ENCODE results near the gene C10orf90.

Gene C10orf90

DNA sequence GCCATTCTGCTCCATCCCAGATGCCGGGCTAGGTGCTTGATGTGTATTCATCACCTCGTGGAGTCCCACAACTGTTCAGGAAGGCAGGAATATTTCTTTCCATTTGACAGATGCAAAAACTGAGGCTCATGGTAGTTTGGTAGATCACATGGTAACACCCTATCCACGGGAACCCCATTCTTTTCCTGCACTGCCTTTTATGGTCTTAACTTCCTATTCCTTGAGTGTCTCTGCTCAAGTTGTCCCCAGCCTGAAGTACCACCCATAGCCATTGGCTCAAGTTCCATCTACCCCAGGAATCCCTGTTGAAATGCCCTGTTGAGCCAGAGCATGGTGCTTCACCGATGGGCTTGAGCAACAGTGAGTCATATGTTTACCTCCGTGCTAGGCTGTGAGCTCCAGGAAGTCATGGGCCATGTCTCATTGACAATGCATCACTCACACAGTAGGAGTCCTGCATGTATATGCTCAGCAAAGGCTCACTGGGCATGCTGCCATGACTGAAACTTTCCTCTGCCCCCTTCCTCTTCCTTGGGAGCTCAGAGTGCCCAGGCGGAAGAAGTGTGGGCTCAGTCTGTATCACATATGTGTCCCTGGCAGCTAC is 210.5 kb downstream of the C10orf90 start:
- no peaks in the 10 kb centered on the region for H3K36me3 ChIP-seq (ENCODE audit: control insufficient read depth, insufficient read depth, low read length)
- no peak overlapping the region for H3K9ac ChIP-seq (ENCODE audit: low read length)
- H3K9me3 ChIP-seq (ENCODE audit: control insufficient read depth, low read length): no peaks in the 10 kb centered on the region
- H3K4me1 ChIP-seq (ENCODE audit: control insufficient read depth, insufficient read depth, low read length): no peaks in the 10 kb centered on the region
- no peak overlapping the region for H3K4me3 ChIP-seq (ENCODE audit: low read length)
- no peaks in the 10 kb centered on the region for H3K27me3 ChIP-seq (ENCODE audit: control insufficient read depth, insufficient read depth, low read length)

DNA sequence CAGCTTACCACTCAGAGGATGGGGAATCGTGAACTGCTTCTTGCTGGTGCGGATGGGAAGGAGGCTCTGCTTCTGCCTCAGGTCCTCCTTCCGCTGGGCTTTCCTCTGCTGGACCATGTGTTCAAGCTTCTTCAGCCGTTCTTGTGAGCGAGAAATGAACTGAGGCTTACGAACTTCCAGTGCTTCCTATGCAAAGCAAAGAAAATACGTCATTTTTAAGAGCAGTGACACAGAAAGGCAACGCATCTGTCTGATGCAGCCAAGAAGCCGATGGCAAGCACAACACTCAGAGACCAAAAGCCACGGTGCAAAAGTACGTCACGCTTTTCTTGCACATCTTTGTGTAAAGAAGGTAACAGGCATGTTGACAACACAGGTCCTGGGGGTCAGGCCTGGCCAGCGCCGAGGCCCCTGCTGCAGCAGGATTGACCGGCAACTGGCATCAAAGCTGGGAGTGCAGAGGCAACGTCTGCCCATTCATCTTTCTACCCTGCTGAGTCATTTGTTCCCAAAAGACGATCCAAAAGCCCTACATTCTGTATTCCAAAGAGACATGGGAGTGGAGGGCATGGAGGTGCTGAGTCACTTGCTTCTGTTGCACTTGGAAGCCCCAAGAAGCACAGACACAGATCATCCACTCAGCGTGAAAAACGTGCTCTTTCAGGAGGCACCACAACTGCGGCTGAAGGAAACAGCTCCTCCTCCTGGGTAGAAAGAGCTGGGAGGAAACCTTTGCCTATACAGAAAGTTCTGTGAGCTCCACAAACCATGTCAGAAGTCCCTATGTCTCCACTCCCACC is 211.3 kb downstream of the C10orf90 start:
- no peak overlapping the region for H3K4me3 ChIP-seq (ENCODE audit: low read length)
- no peaks in the 10 kb centered on the region for H3K27me3 ChIP-seq (ENCODE audit: control insufficient read depth, insufficient read depth, low read length)
- no peaks in the 10 kb centered on the region for H3K36me3 ChIP-seq (ENCODE audit: control insufficient read depth, insufficient read depth, low read length)
- no peak overlapping the region for H3K9ac ChIP-seq (ENCODE audit: low read length)
- H3K4me1 ChIP-seq (ENCODE audit: control insufficient read depth, insufficient read depth, low read length): no peaks in the 10 kb centered on the region
- H3K9me3 ChIP-seq (ENCODE audit: control insufficient read depth, low read length): no peaks in the 10 kb centered on the region

DNA sequence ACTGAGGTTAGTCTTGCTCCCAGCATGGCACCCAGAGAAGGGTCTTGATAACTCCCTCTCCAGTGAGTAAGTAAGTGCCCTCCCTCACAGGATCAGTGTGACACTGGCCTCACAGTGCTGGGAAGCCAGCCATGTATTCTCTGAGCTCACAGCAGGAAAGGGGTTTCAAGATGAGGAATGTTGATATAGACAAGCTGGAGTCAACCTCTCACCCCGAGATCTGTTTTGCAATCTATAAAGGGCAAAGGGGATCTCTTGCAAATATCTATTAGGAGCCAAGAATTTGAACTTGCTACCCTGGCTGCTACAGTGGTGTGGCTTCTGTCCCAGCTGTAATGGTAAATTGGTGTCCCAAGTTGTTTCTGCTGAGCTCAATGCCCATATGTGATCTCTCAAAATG is 212.0 kb downstream of the C10orf90 start:
- no peaks in the 10 kb centered on the region for H3K27me3 ChIP-seq (ENCODE audit: control insufficient read depth, insufficient read depth, low read length)
- H3K9ac ChIP-seq (ENCODE audit: low read length): no peak overlapping the region
- H3K4me3 ChIP-seq (ENCODE audit: low read length): no peak overlapping the region
- H3K4me1 ChIP-seq (ENCODE audit: control insufficient read depth, insufficient read depth, low read length): no peaks in the 10 kb centered on the region
- no peaks in the 10 kb centered on the region for H3K9me3 ChIP-seq (ENCODE audit: control insufficient read depth, low read length)
- no peaks in the 10 kb centered on the region for H3K36me3 ChIP-seq (ENCODE audit: control insufficient read depth, insufficient read depth, low read length)

DNA sequence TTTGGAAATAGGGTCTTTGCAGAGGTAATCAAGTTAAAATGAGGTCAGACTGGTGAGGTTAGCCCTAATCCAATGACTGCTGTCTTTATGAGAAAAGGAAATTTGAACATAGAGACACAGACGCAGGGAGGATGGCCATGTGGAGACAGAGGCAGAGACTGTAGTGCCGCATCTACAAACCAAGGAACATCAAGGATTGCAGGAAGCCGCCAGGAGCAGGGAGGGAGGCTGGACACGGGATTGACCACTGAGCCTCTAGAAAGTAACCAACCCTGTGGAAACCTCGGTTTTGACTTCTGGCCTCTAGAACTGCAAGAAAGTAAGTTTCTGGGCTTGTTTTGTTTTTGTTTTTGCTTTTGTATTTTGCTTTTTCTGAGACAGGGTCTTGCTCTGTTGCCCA is 213.9 kb downstream of the C10orf90 start:
- H3K4me3 ChIP-seq (ENCODE audit: low read length): no peak overlapping the region
- H3K27me3 ChIP-seq (ENCODE audit: control insufficient read depth, insufficient read depth, low read length): no peaks in the 10 kb centered on the region
- no peaks in the 10 kb centered on the region for H3K4me1 ChIP-seq (ENCODE audit: control insufficient read depth, insufficient read depth, low read length)
- no peaks in the 10 kb centered on the region for H3K36me3 ChIP-seq (ENCODE audit: control insufficient read depth, insufficient read depth, low read length)
- H3K9ac ChIP-seq (ENCODE audit: low read length): no peak overlapping the region
- no peaks in the 10 kb centered on the region for H3K9me3 ChIP-seq (ENCODE audit: control insufficient read depth, low read length)

DNA sequence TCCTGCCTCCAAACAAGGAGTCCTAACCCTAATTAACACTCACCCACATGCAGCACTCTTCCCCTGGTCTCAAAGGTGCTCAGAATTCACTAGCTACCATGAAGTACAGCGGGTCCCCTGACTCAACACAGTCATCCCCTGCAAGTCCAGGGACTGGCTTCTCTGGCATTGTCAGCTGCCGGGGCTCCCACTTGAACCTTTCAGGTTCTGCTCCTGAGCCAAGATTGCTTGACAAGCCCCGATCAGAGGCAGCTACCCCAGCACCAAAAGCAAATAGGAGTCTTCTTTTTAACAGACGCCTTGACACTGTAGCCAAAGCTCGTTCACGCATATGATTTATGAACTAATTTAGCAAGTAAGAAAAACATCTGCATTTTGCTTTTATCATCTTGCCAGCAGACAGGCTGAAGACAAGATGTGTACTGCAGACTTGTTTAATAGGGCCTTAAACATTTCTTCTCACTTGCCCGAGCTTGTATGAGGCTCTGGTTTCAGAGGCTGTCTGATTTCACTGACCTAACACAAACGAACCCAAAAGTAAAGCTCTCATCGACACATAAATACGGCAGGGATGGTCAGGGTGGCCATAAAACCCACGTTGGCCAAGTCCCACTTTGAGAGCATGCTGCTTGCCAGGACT is 214.6 kb downstream of the C10orf90 start:
- Histone ChIP-seq H3K9ac (ENCODE audit: low read length) (no peak overlapping the region), H3K4me1 (ENCODE audit: control insufficient read depth, insufficient read depth, low read length) (no peaks in the 10 kb centered on the region), H3K36me3 (ENCODE audit: control insufficient read depth, insufficient read depth, low read length) (no peaks in the 10 kb centered on the region), H3K4me3 (ENCODE audit: low read length) (no peak overlapping the region), H3K9me3 (ENCODE audit: control insufficient read depth, low read length) (no peaks in the 10 kb centered on the region), H3K27me3 (ENCODE audit: control insufficient read depth, insufficient read depth, low read length) (no peaks in the 10 kb centered on the region)

DNA sequence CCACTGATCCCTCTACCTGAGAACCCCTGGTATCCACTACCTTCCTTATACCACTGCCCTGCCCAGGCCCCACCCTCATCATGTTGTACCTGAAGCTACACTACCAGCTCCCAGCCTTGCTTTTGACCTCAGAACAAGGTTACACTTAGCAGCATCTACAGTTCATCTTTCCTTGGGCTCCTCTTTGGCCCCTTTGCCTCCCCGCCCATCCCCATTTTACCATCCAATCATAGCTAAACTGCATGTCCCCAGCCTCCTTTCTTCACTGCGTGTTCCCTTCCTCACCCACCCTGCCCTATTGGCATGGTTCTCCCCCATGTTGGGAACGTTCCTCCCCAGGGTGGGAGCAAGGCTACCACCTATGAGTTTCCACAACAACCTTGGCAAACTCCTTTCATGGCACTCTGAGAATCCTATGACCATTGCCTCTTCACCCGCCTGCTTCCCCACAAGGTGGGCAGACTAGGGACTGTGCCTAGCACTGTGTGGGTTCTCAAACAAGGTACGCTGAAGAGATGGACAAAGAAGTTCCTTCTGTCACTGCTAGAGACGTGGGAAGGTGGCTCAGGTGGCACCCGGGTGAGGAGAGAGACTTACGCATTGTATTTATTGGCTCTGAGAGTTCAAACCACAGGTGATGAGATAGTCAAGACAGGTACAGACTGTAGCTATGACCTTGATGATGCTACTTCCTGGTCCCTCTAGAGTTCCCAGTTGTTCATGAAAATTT is 215.3 kb downstream of the C10orf90 start:
- H3K27me3 ChIP-seq (ENCODE audit: control insufficient read depth, insufficient read depth, low read length): no peaks in the 10 kb centered on the region
- H3K9ac ChIP-seq (ENCODE audit: low read length): no peak overlapping the region
- H3K36me3 ChIP-seq (ENCODE audit: control insufficient read depth, insufficient read depth, low read length): no peaks in the 10 kb centered on the region
- no peaks in the 10 kb centered on the region for H3K9me3 ChIP-seq (ENCODE audit: control insufficient read depth, low read length)
- H3K4me1 ChIP-seq (ENCODE audit: control insufficient read depth, insufficient read depth, low read length): no peaks in the 10 kb centered on the region
- no peak overlapping the region for H3K4me3 ChIP-seq (ENCODE audit: low read length)

DNA sequence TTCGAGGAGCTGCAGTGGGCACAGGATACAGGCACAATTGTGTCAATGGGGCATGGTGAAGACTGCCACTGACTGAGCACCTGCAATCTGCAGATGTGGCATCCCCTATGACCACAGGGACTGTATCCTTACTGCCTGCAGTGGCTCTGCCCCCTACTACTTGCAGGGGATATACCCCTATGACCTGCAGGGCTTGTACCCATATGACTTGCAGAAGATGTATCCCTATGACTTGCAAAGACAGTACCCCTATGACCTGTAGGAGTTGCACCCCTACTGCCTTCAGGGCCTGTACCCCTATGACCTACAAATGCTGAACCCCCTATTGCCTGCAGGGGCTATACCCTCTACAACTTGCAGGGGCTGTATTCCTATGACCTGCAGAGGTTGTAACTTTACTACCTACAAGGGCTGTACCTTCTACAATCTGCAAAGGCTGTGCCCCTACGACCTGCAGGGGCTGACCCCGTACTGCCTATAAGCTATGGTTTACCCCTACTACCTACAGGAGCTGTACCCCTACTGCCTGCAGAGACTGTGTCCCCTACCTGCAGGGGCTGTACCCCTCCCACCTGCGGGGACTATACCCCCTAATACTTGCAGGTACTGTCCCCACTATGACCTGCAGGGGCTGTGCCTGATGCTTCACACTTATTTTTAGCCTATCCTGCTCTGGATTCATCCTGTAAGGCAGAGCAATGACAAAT is 216.3 kb downstream of the C10orf90 start:
- H3K9me3 ChIP-seq (ENCODE audit: control insufficient read depth, low read length): no peaks in the 10 kb centered on the region
- H3K27me3 ChIP-seq (ENCODE audit: control insufficient read depth, insufficient read depth, low read length): no peaks in the 10 kb centered on the region
- no peaks in the 10 kb centered on the region for H3K36me3 ChIP-seq (ENCODE audit: control insufficient read depth, insufficient read depth, low read length)
- no peak overlapping the region for H3K9ac ChIP-seq (ENCODE audit: low read length)
- H3K4me1 ChIP-seq (ENCODE audit: control insufficient read depth, insufficient read depth, low read length): no peaks in the 10 kb centered on the region
- no peak overlapping the region for H3K4me3 ChIP-seq (ENCODE audit: low read length)

DNA sequence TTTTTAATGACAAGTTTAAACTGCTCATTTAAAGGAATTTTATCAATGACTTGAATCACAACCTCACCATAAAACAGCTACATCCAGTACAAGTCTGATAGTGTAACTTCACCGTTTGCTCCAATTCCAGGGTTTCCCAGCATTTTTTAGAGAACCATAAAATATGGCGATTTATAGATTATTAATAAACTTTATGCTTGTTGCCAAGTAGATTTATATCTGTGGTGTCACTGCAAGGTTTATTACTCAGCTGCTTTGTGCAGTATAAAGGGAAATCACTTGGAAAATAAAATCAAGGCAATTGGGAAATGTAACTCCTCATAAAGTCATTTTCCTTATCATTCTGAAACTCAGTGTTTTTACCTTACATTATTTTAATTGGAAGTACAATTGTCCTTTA is 218.2 kb downstream of the C10orf90 start:
- no peaks in the 10 kb centered on the region for H3K27me3 ChIP-seq (ENCODE audit: control insufficient read depth, insufficient read depth, low read length)
- H3K9ac ChIP-seq (ENCODE audit: low read length): no peak overlapping the region
- no peaks in the 10 kb centered on the region for H3K9me3 ChIP-seq (ENCODE audit: control insufficient read depth, low read length)

DNA sequence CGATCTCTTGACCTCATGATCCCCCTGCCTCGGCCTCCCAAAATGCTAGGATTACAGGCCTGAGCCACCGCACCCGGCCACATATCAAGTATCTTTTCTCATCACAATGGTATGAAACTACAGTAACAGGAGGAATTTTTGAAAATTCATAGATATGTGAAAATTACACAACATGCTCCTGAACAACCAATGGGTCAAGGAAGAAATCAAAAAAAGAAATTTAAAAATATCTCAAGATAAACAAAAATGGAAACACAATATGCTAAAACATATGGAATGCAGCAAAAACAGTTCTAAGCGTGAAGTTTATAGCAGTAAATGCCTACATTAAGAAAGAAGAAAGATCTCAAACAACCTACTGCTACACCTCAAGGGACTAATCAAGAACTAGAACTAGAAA is 222.4 kb downstream of the C10orf90 start:
- Histone ChIP-seq H3K4me3 (ENCODE audit: low read length) (no peak overlapping the region), H3K27me3 (ENCODE audit: control insufficient read depth, insufficient read depth, low read length) (no peaks in the 10 kb centered on the region), H3K4me1 (ENCODE audit: control insufficient read depth, insufficient read depth, low read length) (no peaks in the 10 kb centered on the region), H3K9me3 (ENCODE audit: control insufficient read depth, low read length) (no peaks in the 10 kb centered on the region), H3K9ac (ENCODE audit: low read length) (no peak overlapping the region), H3K36me3 (ENCODE audit: control insufficient read depth, insufficient read depth, low read length) (no peaks in the 10 kb centered on the region)

More for the DNA sequence above, 218.2 kb downstream of the C10orf90 start:
- Histone ChIP-seq H3K4me1 (ENCODE audit: control insufficient read depth, insufficient read depth, low read length) (no peaks in the 10 kb centered on the region), H3K4me3 (ENCODE audit: low read length) (no peak overlapping the region), H3K36me3 (ENCODE audit: control insufficient read depth, insufficient read depth, low read length) (no peaks in the 10 kb centered on the region)

DNA sequence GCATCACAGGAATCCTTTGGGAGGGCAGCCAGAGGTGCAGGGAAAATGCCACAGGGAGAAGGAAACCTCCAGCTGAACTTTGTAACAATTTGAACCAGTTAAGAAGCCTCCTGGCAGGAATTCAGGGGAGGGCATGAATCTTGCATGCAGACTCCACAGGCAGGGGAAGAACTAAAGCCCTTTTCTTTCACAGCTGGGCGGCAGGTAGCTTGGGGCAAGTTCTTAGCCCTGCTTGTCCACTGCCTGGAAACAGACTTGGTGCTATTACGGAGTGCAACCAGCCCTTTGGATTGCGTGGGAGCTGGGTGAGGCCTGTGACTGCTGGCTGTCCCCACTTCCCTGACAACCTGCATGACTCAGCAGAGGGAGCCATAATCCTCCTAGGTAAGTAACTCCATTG is 230.6 kb downstream of the C10orf90 start:
- H3K4me1 ChIP-seq (ENCODE audit: control insufficient read depth, insufficient read depth, low read length): no peaks in the 10 kb centered on the region
- H3K4me3 ChIP-seq (ENCODE audit: low read length): no peak overlapping the region
- no peaks in the 10 kb centered on the region for H3K36me3 ChIP-seq (ENCODE audit: control insufficient read depth, insufficient read depth, low read length)
- no peaks in the 10 kb centered on the region for H3K9me3 ChIP-seq (ENCODE audit: control insufficient read depth, low read length)
- no peak overlapping the region for H3K9ac ChIP-seq (ENCODE audit: low read length)
- H3K27me3 ChIP-seq (ENCODE audit: control insufficient read depth, insufficient read depth, low read length): no peaks in the 10 kb centered on the region

DNA sequence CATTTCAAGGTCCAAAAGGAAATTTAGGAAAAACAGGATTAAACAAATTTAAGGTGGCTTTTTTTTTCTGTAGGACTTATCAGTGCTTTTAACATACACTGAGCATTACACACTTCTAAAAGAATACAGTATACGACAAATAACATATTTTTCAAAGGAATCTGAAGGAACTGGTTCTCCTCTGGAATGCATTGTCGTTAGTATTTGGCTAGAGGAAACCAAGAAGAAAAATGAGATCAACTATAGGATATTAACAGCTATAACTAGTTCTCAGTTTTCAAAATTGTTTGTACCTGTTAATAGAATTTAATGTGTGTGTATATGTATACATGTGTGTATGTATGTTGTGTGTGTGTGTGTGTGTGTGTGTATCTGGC is 232.1 kb downstream of the C10orf90 start:
- Histone ChIP-seq H3K36me3 (ENCODE audit: control insufficient read depth, insufficient read depth, low read length) (no peaks in the 10 kb centered on the region), H3K4me1 (ENCODE audit: control insufficient read depth, insufficient read depth, low read length) (no peaks in the 10 kb centered on the region), H3K9ac (ENCODE audit: low read length) (no peak overlapping the region), H3K27me3 (ENCODE audit: control insufficient read depth, insufficient read depth, low read length) (no peaks in the 10 kb centered on the region), H3K9me3 (ENCODE audit: control insufficient read depth, low read length) (no peaks in the 10 kb centered on the region), H3K4me3 (ENCODE audit: low read length) (no peak overlapping the region)

All from mucosa of stomach (tissue), 1 donor.